ENCODE results near the gene OR52E5.

DNA sequence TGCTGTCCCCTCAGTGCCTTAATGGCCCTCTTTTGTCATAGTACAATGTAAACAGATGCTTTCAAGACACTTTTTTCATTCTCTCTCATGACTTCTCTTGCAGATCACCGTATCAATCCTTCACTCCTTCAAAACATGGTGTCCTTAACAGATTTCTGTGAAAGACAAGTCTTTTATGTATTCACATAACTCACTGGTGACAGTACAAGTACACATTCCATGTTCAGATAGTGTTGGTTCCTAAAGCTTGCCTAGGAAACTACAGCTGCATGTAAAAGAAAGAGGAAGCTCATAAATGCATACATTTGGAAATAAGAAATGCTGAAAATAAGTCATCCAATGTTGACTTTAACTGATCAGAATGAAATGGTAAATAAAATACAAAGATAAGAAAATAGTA lies 46.3 kb upstream of the OR52E5 start:
- TF ChIP-seq, protein P1, sequence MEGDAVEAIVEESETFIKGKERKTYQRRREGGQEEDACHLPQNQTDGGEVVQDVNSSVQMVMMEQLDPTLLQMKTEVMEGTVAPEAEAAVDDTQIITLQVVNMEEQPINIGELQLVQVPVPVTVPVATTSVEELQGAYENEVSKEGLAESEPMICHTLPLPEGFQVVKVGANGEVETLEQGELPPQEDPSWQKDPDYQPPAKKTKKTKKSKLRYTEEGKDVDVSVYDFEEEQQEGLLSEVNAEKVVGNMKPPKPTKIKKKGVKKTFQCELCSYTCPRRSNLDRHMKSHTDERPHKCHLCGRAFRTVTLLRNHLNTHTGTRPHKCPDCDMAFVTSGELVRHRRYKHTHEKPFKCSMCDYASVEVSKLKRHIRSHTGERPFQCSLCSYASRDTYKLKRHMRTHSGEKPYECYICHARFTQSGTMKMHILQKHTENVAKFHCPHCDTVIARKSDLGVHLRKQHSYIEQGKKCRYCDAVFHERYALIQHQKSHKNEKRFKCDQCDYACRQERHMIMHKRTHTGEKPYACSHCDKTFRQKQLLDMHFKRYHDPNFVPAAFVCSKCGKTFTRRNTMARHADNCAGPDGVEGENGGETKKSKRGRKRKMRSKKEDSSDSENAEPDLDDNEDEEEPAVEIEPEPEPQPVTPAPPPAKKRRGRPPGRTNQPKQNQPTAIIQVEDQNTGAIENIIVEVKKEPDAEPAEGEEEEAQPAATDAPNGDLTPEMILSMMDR (IDR thresholded peaks at IDR 0.05): no peak
- no peak for TF ChIP-seq POLR2A (IDR thresholded peaks at IDR 0.05)

All from breast epithelium (tissue), 3 donors.